K562 (cell line): ENCODE results near the gene ARHGAP25.

Source experiments
- CTCF ChIP-seq, 3 experiments: IDR thresholded peaks in 2 of 3; conservative IDR thresholded peaks in 1 of 3; 2 replicates each; pipeline ENCODE4 v1.5.1; 2011 to 2012; ENCODE audit warnings: low read length in 3 of 3, mild to moderate bottlenecking in 3 of 3, control low read depth in 2 of 3, improper control_type of control experiment in 1 of 3, inconsistent platforms in 1 of 3, low read depth in 1 of 3, mixed read lengths in 1 of 3, moderate library complexity in 1 of 3; ENCODE audit not compliant: insufficient read depth in 2 of 3
- NFATC3 ChIP-seq: fragments of 450-650 bp; IDR thresholded peaks from 2 replicates; pipeline ENCODE4 v1.6.1; 2017; ENCODE audit warnings: mild to moderate bottlenecking
- NRF1 ChIP-seq, 2 experiments: fragments of 450-650 bp; IDR thresholded peaks in 1 of 2; conservative IDR thresholded peaks in 1 of 2; 2 replicates each; pipeline ENCODE4 v1.6.1; 2014; ENCODE audit warnings: mild to moderate bottlenecking in 2 of 2
- POLR2A ChIP-seq: fragments of 450-650 bp; conservative IDR thresholded peaks from 2 replicates; pipeline ENCODE4 v1.6.1; 2016
- STAT5B ChIP-seq: fragments of 250-450 bp; sonication (Bioruptor Pico); IDR thresholded peaks from 2 replicates; pipeline ENCODE4 v1.8.0; 2021; ENCODE audit warnings: mild to moderate bottlenecking, inconsistent platforms
- ZNF121 ChIP-seq: sonication (generic); formaldehyde crosslinking; conservative IDR thresholded peaks from 2 replicates; pipeline ENCODE4 v1.8.0; 2022; ENCODE audit warnings: missing genetic modification reagents

GRCh38 chr2:68749345-68749744, 14.7 kb downstream of the ARHGAP25 start:
- TF ChIP-seq POLR2A (no peak), ZNF121 (CRISPR knock-in tag) (no peak), NFATC3 (no peak), STAT5B (CRISPR knock-in tag) (no peak), CTCF (IDR thresholded peaks at IDR 0.05 in 2 of 3, conservative IDR thresholded peaks at IDR 0.05 in 1 of 3; ENCODE audit: insufficient read depth in 2 of 3, low read depth in 1 of 3, low read length in 3 of 3) (no peak), NRF1 (conservative IDR thresholded peaks at IDR 0.05 in 1 of 2, IDR thresholded peaks at IDR 0.05 in 1 of 2) (no peak)
